HG03558 (cell line): ENCODE data around the gene SLC1A7.
"Not testable (repeated sequence)": the region's sequence is repeated elsewhere in the genome, so short reads cannot be mapped to it uniquely, and the experiment has no call there.

ENCODE experiments used
- ATAC-seq: cut with Tn5 transposase; IDR thresholded peaks from one replicate; pipeline ENCODE4 v1.9.1; 2021; ENCODE audit warnings: moderate number of reproducible peaks; ENCODE audit not compliant: unreplicated experiment; ENCODE audit errors: extremely low read depth

The SLC1A7 gene

DNA sequence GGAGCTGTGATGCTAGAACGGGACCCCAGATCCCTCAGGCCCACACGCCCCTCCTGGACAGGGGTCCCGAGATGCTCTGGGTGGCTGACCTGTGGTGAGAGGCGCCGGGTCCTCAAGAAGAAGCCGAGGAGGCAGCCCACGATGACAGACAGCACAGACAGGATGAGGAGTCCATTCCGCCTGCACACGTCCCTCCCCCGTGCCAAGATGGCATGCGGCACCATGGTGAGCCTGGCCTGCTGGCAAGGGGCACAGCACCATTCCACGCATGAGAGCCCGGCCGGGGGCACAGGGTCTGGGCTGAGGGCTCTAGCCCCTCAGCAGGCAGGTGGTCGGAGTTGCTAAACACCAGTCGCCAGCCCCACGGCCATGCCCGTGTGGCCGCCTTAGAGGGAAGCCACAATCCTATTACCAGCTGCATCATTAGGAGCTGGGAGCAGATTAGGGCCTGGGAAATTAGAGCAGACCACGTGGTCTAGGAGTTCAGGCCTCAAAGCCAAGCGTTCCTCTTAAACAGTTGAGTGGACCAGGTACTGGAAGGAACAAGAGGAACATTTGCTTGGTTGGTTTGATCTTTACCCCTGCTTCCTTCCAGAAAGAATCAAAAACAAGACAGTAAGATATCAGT, at the start of gene SLC1A7:
TSS of gene SLC1A7 (minus strand) at position 413 of the 628 bp plus-strand sequence. CDS start at position 224, 189 bp downstream.
- no peak for ATAC-seq

GRCh38 chr1:53190210-53190611, 47.8 kb upstream of the SLC1A7 start:
- ATAC-seq: no peak

- ATAC-seq: no peak
Observed at GRCh38 chr1:53189061-53189460, 46.6 kb upstream of the SLC1A7 start.

DNA sequence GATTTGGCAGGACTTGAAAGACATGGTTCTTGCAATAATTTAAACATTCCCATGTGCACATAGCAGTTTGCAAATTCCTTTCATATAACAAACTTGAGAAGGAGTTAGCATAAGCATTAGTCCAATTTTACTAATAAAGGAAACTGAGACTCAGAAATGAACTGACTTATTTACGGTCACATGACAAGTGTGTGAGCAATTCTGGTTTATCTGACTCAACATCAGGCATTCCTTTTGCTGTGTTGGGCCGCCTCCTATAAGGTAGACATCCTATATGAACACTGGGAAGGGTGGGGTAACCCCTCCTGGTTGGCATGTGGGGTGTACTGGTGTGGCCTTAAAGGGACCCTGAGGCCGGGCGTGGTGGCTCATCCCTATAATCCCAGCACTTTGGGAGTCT, 45.7 kb upstream of the SLC1A7 start:
- ATAC-seq: no peak

DNA sequence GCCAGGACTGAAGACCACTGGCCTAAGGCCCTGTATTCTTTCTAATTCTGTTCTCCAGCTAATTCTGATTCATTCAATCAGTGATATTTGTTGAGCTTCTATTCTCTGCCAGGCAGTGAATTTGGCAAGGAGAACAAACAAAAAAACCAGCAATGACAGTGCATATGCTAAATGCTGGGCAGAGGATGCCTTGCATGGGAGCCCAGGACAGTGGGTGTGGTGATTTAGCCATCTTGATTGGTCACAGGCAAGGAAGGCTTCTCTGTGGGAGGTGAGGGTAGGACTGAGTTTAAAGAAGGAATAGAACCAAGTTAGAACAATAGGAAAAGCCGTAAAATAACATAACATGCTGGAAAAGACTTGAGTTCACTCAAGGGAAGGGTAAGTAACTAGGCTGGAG, 45.0 kb upstream of the SLC1A7 start:
- ATAC-seq: no peak

- no peak for ATAC-seq
Observed at GRCh38 chr1:53186533-53186932, 44.1 kb upstream of the SLC1A7 start.

GRCh38 chr1:53185955-53186297, 43.5 kb upstream of the SLC1A7 start:
- ATAC-seq: not testable (repeated sequence)

- no peak for ATAC-seq
Observed at GRCh38 chr1:53183095-53183990, 40.9 kb upstream of the SLC1A7 start.

DNA sequence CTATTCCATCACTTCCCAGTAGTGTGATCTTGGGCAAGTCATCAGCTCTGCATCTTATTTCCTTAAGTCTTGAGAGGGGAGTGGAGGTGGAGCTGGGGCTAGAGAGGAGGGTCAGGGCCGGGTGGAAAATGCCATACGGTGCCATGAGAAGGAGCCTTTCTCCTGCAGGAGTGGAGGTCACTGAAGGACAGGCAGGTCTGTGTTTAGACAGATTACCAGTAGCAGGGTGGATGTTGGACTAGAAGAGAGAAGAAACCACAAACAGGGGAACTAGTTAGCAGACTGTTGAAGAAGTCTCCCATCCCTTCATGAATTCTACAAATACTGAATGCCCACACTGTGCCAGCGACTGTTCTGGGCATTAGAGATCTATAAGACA, 40.3 kb upstream of the SLC1A7 start:
- no peak for ATAC-seq

- no peak for ATAC-seq
Observed at GRCh38 chr1:53182111-53182593, 39.7 kb upstream of the SLC1A7 start.

DNA sequence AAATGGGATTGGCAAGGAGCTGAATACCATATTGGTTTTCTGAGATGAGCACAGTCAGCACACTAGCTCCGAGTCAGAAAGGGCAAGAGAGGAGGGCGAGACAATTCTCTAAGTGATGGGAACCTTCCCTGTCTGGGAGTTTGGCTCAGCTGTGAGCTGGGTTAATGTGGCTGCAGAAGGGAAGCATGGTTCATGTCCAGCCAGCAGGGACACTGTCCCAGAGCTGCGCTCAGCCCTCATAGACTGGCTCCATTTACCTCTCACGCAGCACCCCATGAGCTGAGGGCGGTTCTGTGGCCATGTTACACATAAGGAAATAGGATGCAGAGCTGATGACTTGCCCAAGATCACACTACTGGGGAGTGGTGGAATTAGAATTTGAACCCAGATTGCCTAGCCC, 38.5 kb upstream of the SLC1A7 start:
- no peak for ATAC-seq

DNA sequence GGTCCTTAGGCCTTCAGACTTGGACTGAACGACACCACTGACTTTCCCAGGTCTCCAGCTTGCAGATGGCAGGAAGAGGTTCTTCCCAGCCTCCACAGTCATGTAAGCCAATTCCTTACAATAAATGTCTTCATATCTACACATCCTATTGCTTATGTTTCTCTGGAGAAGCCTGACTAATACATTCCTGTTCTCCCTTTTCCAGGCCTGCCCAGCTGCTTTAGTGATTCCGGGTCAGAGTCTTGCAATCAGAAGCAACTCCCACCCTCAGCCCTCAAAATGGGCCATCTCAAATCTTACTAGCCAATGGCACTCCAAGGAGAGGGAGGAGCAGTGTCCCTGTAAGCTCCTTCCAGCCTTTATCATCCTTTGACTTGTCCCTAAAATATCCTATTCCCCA, 37.8 kb upstream of the SLC1A7 start:
- no peak for ATAC-seq

GRCh38 chr1:53176452-53177208, 34.2 kb upstream of the SLC1A7 start:
- ATAC-seq: no peak

DNA sequence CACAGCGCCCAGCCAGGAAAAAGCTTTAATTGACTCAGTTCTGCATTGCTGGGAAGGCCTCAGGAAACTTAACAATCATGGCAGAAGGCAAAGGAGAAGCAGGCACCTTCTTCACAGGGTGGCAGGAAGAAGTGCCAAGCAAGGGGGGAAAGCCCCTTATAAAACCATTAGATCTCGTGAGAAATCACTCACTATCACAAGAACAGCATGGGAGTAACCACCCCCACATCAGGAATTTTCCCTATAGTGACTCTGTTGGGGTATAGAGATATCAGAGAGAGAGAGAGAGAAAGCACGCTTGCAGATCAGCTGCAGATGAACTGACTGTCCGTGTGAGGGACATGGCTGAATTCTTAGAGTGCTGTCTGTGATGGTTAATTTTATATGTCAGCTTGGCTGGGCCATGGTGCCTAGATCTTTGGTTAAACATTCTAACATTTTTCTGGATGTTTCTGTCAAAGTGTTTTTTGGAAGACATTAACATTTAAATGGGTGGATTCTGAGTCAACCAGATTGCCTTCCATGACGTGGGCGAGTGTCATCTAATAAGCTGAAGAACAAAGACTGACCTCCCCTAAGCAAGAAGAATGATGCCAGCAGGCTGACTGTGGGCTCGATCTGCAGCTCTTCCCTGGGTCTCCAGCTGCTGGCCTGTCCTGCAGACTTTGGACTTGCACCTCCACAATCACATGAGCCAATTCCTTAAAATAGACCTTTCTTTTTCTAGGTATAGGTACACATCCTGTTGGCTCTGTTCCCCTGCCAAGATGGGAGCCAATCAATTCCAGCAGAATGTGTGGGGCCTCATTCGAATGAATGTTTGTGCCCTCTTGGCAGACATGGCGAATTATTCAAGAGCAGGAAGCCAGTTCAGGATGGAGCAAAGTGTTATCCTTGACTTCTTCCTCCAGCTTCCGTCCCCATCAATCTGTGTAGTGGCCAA, 32.8 kb upstream of the SLC1A7 start:
- no peak for ATAC-seq

GRCh38 chr1:53172426-53173128, 30.1 kb upstream of the SLC1A7 start:
- no peak for ATAC-seq

- ATAC-seq: no peak
Observed at GRCh38 chr1:53166912-53167311, 24.5 kb upstream of the SLC1A7 start.

DNA sequence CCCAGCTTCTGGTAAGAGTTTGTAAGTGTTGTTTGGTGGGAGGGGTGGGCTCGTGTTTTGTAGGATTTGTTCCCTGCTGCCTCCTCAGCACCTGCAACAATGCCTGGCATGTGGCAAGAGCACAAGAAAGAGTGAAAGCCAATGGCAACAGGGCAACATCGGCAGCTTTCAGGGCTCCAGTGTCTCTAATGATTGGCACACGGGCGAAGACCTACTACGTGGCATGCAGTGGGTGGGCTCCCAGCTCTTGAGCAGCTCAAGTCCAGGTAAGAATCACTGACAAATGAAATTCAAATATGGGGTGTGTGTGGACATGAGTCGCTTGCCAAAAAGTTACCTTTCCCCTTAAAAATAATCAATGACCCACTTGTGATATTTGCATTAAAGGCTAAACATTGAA, 23.9 kb upstream of the SLC1A7 start:
- ATAC-seq: no peak

GRCh38 chr1:53165408-53165961, 23.0 kb upstream of the SLC1A7 start:
- ATAC-seq: no peak

- ATAC-seq: no peak
Observed at GRCh38 chr1:53163291-53163768, 20.9 kb upstream of the SLC1A7 start.
